AG09319 (cell line): Measurements from ENCODE around the gene DAP.

ENCODE experiments used
- DNase-seq: peaks from one replicate; pipeline ENCODE4 v3.0.0-alpha.2; 2010; ENCODE audit warnings: low read depth; ENCODE audit errors: extremely low read depth
- TF ChIP-seq, protein P1 (sequence below): IDR thresholded peaks from 2 replicates; pipeline ENCODE4 v1.5.1; 2011; ENCODE audit warnings: low read depth, mild to moderate bottlenecking, inconsistent platforms, low read length, moderate library complexity

Gene DAP

DNA sequence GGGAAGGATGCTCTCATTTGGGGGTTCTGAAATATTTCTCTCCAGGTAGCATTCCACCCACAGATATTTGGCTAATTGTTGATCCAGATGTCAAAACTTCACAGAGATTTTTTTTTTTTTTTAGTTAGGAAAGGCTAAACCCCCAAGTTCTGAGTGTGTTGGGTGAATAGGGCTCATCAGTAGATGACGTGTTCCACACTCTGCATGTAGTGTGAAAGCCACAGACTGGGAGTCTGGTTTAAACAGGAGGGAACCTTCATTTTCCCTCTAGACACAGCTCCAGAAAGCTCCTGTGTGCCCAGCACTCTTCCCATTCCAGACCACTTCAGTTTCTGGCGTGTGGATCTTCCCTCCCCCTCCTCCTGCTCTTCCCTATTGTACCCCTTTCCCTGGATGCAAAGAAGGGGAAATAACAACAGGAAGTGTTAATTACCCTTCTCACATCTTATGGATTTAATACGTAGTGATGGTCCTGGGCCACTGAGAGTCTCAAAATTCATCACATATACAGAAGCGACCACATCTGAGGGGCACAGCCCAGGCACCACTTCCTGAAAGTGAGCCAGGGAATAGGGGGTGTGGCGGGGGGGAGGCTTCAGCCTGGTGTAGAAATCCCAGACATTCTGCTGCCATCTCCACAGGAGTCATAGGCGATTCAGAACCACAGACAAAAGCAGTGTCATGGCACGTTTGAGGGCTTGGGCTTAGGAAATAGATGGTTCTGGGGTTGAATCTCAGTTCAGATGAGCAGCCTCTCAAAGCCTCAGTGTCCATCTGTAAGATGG is 65.1 kb downstream of the DAP start:
- TF ChIP-seq, protein P1, sequence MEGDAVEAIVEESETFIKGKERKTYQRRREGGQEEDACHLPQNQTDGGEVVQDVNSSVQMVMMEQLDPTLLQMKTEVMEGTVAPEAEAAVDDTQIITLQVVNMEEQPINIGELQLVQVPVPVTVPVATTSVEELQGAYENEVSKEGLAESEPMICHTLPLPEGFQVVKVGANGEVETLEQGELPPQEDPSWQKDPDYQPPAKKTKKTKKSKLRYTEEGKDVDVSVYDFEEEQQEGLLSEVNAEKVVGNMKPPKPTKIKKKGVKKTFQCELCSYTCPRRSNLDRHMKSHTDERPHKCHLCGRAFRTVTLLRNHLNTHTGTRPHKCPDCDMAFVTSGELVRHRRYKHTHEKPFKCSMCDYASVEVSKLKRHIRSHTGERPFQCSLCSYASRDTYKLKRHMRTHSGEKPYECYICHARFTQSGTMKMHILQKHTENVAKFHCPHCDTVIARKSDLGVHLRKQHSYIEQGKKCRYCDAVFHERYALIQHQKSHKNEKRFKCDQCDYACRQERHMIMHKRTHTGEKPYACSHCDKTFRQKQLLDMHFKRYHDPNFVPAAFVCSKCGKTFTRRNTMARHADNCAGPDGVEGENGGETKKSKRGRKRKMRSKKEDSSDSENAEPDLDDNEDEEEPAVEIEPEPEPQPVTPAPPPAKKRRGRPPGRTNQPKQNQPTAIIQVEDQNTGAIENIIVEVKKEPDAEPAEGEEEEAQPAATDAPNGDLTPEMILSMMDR, result no peak

DNA sequence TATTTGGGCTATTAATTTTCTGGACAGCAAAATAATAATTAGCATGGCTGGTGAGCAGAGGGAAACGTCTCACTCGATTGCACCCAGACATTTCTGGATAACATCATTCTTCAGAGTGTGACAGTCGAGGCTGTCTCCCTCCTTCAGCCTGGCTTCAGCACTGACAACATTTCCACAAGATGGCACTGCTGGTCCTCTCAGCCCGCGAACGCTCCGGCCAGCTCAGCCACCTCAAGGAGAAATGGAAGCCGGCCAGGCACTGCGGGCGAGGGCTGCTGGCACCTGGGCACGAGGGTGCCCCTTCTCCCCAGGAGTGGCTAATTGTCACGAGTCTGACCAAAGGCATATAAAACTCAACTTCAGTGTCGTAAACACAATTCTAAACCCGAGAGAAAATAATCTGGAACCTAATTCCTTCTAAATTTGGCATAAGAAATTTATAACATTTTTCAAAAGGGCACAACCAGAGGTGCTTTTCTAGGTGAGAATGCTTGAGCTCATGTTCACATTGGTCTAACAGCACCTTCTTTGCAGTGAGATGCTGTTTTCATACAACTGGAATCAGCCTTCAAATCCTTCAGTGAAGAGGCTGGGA is 65.9 kb downstream of the DAP start:
- TF ChIP-seq, protein P1, result peak; percentile 88
- DNase-seq, result no peak

More for the DNA sequence above, 65.1 kb downstream of the DAP start:
- DNase-seq, result no peak

DNA sequence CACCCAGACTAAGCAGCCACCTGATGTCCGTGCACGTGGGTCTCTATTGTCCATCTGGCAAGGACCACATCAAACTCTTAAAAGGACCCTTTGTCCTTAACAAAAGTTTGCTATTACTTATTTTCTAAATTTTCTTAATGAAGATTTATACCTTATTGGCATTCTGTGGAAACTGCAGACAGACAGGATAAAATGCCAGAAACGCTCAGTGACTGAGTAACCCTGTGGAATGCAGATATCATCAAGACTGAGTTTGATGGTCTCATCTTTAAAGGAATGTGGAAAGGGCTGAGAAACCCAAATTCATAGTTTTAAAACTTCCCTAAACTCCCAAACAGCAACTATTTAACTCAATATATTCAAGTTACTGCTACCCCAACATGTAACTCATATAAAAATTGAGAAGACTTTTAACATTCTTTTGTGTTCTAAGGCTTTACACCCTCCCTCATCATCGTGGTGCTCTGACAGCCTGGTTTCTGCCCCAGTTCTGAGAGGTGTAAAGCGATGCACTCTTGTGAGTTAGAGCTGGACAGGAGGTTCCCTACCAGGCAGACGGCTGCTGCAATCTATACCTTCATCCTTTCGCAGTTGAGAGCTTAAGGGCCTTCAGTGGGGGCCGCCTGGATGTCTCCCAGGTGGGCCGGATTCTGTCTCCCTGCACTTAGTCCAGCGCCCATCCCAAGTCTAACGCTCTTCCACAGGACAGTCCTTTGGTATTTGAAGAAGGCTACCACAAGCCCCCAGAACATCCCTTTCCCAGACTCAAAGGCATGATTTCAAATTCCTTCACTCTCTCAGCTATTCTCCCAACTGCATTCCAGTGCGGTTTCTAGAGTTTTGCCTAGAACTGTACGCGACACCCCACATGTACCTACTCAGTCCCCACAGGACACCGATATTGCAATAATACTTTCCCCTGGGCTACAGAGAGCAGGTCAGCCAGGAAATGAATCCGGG is 68.9 kb downstream of the DAP start:
- TF ChIP-seq, protein P1, result no peak
- DNase-seq, result no peak

DNA sequence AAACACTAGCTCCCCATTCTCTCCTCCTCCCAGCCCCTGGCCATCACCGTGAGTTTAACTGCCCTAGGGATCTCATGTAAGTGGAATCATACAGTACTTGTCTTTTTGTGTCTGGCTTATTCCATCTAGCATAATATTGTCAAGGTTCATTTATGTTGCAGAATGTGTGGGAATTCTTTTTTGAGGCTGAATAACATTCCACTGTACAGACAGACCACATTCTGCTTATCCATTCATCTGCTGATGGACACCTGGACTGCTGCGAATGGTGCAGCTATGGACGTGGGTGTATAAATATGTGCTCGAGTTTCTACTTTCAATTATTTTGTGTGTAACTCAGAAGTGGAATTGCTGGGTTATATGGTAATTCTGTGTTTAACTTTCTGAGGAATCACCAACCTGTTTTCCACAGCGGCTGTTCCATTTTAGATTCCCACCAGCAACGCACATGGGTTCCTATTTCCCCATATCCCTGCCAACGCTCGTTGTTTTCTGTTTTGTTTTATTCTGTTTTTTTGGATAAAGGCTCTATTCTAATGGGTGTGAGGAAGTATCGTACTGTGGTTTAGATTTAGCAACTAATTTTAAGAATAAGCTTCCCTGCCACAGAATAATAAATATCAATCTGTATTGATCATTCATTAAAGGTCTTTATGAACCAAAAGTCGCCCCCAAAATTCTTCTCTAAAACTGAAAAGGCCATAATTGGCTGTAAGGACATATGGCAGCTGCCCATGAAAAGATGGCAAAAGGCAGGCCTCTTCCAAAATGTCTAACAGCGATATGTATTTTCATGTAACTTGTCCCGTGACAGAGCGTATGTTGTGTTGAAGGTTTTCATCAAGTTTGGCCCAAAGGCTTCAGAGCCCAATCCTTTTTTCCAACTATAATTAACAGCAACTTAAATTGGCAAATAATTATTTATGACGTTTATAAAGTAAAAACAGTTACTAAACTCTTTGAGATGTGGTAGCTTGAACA is 70.3 kb downstream of the DAP start:
- DNase-seq, result no peak
- TF ChIP-seq, protein P1, result no peak

DNA sequence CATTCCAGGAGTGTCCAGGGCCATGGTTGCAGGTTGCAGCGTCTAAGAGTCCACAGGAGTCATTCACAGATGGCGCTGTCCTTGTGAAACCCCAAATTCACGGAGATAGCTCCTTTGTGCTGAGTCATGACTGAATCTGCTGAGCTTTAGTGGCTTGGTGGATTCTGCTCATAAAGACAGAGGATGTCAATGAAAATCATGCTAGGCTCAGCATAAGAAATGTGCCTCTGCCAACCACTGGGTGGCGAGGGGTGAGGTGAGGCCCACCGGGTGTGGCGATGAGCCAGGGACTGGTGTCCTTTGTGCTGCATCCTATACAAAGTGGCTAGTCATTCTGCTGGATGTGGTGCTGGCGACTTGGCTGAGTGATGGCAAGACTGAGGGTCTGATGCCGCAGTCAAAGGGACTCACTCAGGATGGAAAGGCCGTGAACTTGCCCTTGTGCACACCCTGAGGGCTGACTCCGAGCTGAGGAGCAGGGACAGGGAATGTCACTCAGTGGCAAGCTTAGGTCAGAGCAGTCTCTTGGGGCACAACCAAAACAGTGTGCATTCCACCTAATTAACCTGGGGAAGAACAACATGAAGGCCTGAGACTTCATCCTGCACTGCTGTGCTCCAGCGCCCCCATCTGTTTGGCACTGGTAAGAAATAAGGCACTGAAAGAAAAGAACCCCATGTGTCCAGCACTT is 71.5 kb downstream of the DAP start:
- TF ChIP-seq, protein P1, result peak; percentile 26
- DNase-seq, result no peak

DNA sequence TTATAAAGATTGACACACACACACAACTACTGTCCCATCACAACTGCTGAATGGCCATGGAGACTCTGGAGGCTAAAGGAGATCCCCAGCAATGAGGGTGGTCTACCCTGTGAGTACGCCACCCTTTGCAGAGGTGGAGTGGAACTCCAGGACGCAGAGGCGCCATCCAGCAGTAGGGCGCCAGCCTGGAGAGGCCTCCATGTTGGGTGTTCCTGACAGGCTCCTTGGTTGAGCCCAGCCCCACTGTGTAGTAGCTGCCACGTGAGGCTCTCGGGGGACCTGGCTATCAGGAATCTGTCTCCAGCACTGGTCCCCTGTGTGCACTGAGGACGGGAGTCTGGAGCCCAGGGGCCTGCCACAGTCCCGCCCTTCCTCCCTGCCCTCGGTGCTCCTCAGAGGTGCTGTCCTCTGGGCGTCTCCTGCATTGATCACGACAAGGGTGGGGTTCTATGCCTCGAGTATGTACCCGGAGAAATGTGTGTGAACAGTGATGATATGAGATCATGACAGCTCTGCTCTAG is 72.3 kb downstream of the DAP start:
- DNase-seq, result no peak

More for the DNA sequence above, 72.3 kb downstream of the DAP start:
- TF ChIP-seq, protein P1, result no peak
